Measurements from ENCODE around the gene LMBRD2.

DNA sequence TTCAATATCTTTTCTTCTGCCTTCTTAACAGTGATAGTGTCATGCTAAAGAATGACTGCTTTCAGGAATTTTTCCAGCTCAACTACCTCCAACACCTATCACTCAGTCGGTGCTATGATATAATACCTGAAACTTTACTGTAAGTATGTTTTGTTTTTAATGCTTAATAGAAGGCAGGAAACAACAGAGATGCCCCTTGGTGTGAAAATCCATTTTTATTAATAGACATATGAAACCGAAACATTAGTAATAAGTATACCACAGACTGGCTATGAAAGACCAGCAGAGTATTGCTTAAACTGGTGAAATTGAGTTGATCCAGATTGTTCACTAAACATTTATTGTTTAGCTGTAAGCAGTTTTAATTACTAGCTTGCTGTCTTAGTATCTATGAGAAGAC, 25.5 kb upstream of the LMBRD2 start:
- no peak for TF ChIP-seq POLR2A (IDR thresholded peaks at IDR 0.05)
- TF ChIP-seq, protein P1, sequence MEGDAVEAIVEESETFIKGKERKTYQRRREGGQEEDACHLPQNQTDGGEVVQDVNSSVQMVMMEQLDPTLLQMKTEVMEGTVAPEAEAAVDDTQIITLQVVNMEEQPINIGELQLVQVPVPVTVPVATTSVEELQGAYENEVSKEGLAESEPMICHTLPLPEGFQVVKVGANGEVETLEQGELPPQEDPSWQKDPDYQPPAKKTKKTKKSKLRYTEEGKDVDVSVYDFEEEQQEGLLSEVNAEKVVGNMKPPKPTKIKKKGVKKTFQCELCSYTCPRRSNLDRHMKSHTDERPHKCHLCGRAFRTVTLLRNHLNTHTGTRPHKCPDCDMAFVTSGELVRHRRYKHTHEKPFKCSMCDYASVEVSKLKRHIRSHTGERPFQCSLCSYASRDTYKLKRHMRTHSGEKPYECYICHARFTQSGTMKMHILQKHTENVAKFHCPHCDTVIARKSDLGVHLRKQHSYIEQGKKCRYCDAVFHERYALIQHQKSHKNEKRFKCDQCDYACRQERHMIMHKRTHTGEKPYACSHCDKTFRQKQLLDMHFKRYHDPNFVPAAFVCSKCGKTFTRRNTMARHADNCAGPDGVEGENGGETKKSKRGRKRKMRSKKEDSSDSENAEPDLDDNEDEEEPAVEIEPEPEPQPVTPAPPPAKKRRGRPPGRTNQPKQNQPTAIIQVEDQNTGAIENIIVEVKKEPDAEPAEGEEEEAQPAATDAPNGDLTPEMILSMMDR (IDR thresholded peaks at IDR 0.05): no peak
